Hepatic stellate cell (primary cell): ENCODE measurements around the gene SLC7A11.

Experiments used
- DNase-seq: peaks from one replicate; pipeline ENCODE4 v3.0.0; 2011; ENCODE audit warnings: low spot score

The SLC7A11 gene

GRCh38 chr4:138242076-138242833 is at the start of gene SLC7A11:
Gene SLC7A11, minus strand, starts transcription at chr4:138242349. Its CDS starts 280 bp downstream, at chr4:138242069.
- peak; percentile 52 for DNase-seq

GRCh38 chr4:138291431-138291830 is 49.3 kb upstream of the SLC7A11 start:
- no peak for DNase-seq

- no peak for DNase-seq
These were observed 48.7 kb upstream of the SLC7A11 start for GRCh38 chr4:138290805-138291204.

GRCh38 chr4:138279286-138279685 is 37.1 kb upstream of the SLC7A11 start:
- DNase-seq: no peak

GRCh38 chr4:138277133-138277532 is 35.0 kb upstream of the SLC7A11 start:
- no peak for DNase-seq

- DNase-seq: peak; percentile 44
These were observed 33.9 kb upstream of the SLC7A11 start for GRCh38 chr4:138275963-138276621.

GRCh38 chr4:138275216-138275615 is 33.1 kb upstream of the SLC7A11 start:
- no peak for DNase-seq

- no peak for DNase-seq
These were observed 27.0 kb upstream of the SLC7A11 start for GRCh38 chr4:138269175-138269574.

GRCh38 chr4:138267835-138268234 is 25.7 kb upstream of the SLC7A11 start:
- DNase-seq: no peak

- no peak for DNase-seq
These were observed 24.8 kb upstream of the SLC7A11 start for GRCh38 chr4:138266948-138267347.

- DNase-seq: no peak
These were observed 21.2 kb upstream of the SLC7A11 start for GRCh38 chr4:138263247-138263816.

GRCh38 chr4:138262469-138262868 is 20.3 kb upstream of the SLC7A11 start:
- no peak for DNase-seq

- no peak for DNase-seq
These were observed 19.9 kb upstream of the SLC7A11 start for GRCh38 chr4:138262030-138262429.

- DNase-seq: no peak
These were observed 17.7 kb upstream of the SLC7A11 start for GRCh38 chr4:138259824-138260223.

GRCh38 chr4:138259271-138259670 is 17.1 kb upstream of the SLC7A11 start:
- no peak for DNase-seq

GRCh38 chr4:138256608-138257007 is 14.5 kb upstream of the SLC7A11 start:
- DNase-seq: no peak

GRCh38 chr4:138255917-138256597 is 13.9 kb upstream of the SLC7A11 start:
- DNase-seq: no peak

GRCh38 chr4:138252551-138252950 is 10.4 kb upstream of the SLC7A11 start:
- DNase-seq: no peak

GRCh38 chr4:138251938-138252337 is 9.8 kb upstream of the SLC7A11 start:
- DNase-seq: no peak

- DNase-seq: no peak
These were observed 7.0 kb upstream of the SLC7A11 start for GRCh38 chr4:138249132-138249531.

GRCh38 chr4:138248058-138248457 is 5.9 kb upstream of the SLC7A11 start:
- no peak for DNase-seq

GRCh38 chr4:138247643-138248042 is 5.5 kb upstream of the SLC7A11 start:
- DNase-seq: no peak

GRCh38 chr4:138243369-138243768 is 1.2 kb upstream of the SLC7A11 start:
- DNase-seq: no peak
